WTC11 (cell line): ENCODE results near the gene MAMLD1. TPM values are rescaled to one million over a fixed set of nuclear protein-coding genes. Genes with fewer than 3 reads are reported as not detected.

Experiments
- ATAC-seq: fragments of 200-7000 bp; cut with Tn5 transposase; 2 replicates; pipeline ENCODE4 v1.10.0; 2021; ENCODE audit warnings: mild to moderate bottlenecking, moderate library complexity
- Bru-seq: library from RNA; stranded (reverse); fragments of 400-500 nt; gene quantifications from one replicate; lab custom pipeline; 2021; lab: Mats Ljungman, UMichigan
- CTCF ChIA-PET: fragments of 300-600 bp; sonication (Branson Sonifier 250); formaldehyde crosslinking; loops from one replicate; lab custom pipeline; 2021; ENCODE audit warnings: antibody characterized with exemption; lab: Charles Lee
- POLR2A ChIA-PET: fragments of 350-600 bp; sonication (Branson Sonifier 250); formaldehyde crosslinking; loops from one replicate; lab custom pipeline; 2021; ENCODE audit warnings: antibody characterized with exemption; lab: Charles Lee
- DNase-seq: peaks from one replicate; pipeline ENCODE4 v3.0.0; 2021; ENCODE audit warnings: low spot score
- H3K27ac Mint-ChIP-seq: 2 replicates; pipeline ENCODE4 v1.8.0; 2021; ENCODE audit warnings: mixed read lengths
- H3K27me3 Mint-ChIP-seq: 2 replicates; pipeline ENCODE4 v1.8.0; 2021; ENCODE audit warnings: low read depth, mild to moderate bottlenecking, moderate library complexity, mixed read lengths
- H3K36me3 Mint-ChIP-seq: 2 replicates; pipeline ENCODE4 v1.8.0; 2021; ENCODE audit warnings: mixed read lengths
- H3K4me1 Mint-ChIP-seq: 2 replicates; pipeline ENCODE4 v1.8.0; 2022; ENCODE audit warnings: mixed read lengths
- H3K4me3 Mint-ChIP-seq: 2 replicates; pipeline ENCODE4 v1.8.0; 2021; ENCODE audit warnings: mild to moderate bottlenecking, moderate library complexity, mixed read lengths
- H3K9me3 Mint-ChIP-seq: 2 replicates; pipeline ENCODE4 v1.8.0; 2021; ENCODE audit warnings: mixed read lengths
- AFF4 ChIP-seq: sonication (generic); formaldehyde crosslinking; IDR thresholded peaks from 2 replicates; pipeline ENCODE4 v1.8.1; 2023; ENCODE audit warnings: mild to moderate bottlenecking, missing genetic modification reagents, borderline replicate concordance
- ATF2 ChIP-seq: sonication (generic); formaldehyde crosslinking; IDR thresholded peaks from 2 replicates; pipeline ENCODE4 v1.8.1; 2022; ENCODE audit warnings: low read depth, missing genetic modification reagents, borderline replicate concordance
- CDX4 ChIP-seq: fragments of 250-450 bp; sonication (Bioruptor Pico); IDR thresholded peaks from 2 replicates; pipeline ENCODE4 v1.9.0; 2021; ENCODE audit warnings: moderate library complexity, mild to moderate bottlenecking, inconsistent platforms, borderline replicate concordance
- ETV6 ChIP-seq: sonication (generic); formaldehyde crosslinking; IDR thresholded peaks from 2 replicates; pipeline ENCODE4 v1.8.1; 2022; ENCODE audit warnings: mild to moderate bottlenecking, missing genetic modification reagents
- NFYB ChIP-seq: sonication (generic); formaldehyde crosslinking; conservative IDR thresholded peaks from 2 replicates; pipeline ENCODE4 v1.8.0; 2022; ENCODE audit warnings: low read depth, missing genetic modification reagents
- NR2C2 ChIP-seq: sonication (generic); formaldehyde crosslinking; IDR thresholded peaks from 2 replicates; pipeline ENCODE4 v1.8.0; 2022; ENCODE audit warnings: mild to moderate bottlenecking, missing genetic modification reagents
- RELA ChIP-seq: sonication (generic); formaldehyde crosslinking; IDR thresholded peaks from 2 replicates; pipeline ENCODE4 v1.8.1; 2022; ENCODE audit warnings: missing genetic modification reagents, mild to moderate bottlenecking, borderline replicate concordance
- TEAD1 ChIP-seq: sonication (generic); formaldehyde crosslinking; IDR thresholded peaks from 2 replicates; pipeline ENCODE4 v1.8.0; 2022; ENCODE audit warnings: mild to moderate bottlenecking, missing genetic modification reagents
- ZBTB43 ChIP-seq: sonication (generic); formaldehyde crosslinking; IDR thresholded peaks from 2 replicates; pipeline ENCODE4 v1.8.1; 2023; ENCODE audit warnings: mild to moderate bottlenecking, missing genetic modification reagents
- ZNF121 ChIP-seq: sonication (generic); formaldehyde crosslinking; IDR thresholded peaks from 2 replicates; pipeline ENCODE4 v1.8.0; 2023; ENCODE audit warnings: missing genetic modification reagents
- long read RNA-seq, 3 experiments: library from RNA in 1 of 3; library from capped mRNA in 1 of 3; library from polyadenylated mRNA in 1 of 3; unstranded in 2 of 3; stranded (forward) in 1 of 3; transcript quantifications; one replicate each; pipeline ENCODE4 v2.0.0, GENCODE V29; 2021
- total RNA-seq: library from RNA; stranded (reverse); gene quantifications from 3 replicates; pipeline ENCODE4 v1.2.3, GENCODE V29; 2021
- TF ChIP-seq, protein P1 (sequence below): sonication (generic); formaldehyde crosslinking; IDR thresholded peaks from 2 replicates; pipeline ENCODE4 v1.8.0; 2022; ENCODE audit warnings: mild to moderate bottlenecking, missing genetic modification reagents
- TF ChIP-seq, protein P2 (sequence below): fragments of 250-450 bp; sonication (Bioruptor Pico); IDR thresholded peaks from 2 replicates; pipeline ENCODE4 v1.9.0; 2021; ENCODE audit warnings: mild to moderate bottlenecking
- TF ChIP-seq, protein P3 (sequence below): sonication (generic); formaldehyde crosslinking; conservative IDR thresholded peaks from 2 replicates; pipeline ENCODE4 v1.8.1; 2022; ENCODE audit warnings: mild to moderate bottlenecking, missing genetic modification reagents
- TF ChIP-seq, protein P4 (sequence below): sonication (generic); formaldehyde crosslinking; IDR thresholded peaks from 2 replicates; pipeline ENCODE4 v1.8.0; 2023; ENCODE audit warnings: mild to moderate bottlenecking, missing genetic modification reagents

MAMLD1 gene
- total RNA-seq (0.32 to 0.35 TPM (median 0.34 TPM) in 3 replicates), Bru-seq, nascent RNA (percentile 12 among the genes with signal in this experiment)
- long read RNA-seq, experiment 1, partial matches to known transcripts, result 0 of 2 reads
- long read RNA-seq, experiment 1, other reads (novel, unspliced or antisense), result 2 of 2 reads
- long read RNA-seq, experiment 2, partial matches to known transcripts, result 0 of 1 reads
- long read RNA-seq, experiment 2, other reads (novel, unspliced or antisense), result 0 of 1 reads
- long read RNA-seq, experiment 3, result 0 reads

DNA sequence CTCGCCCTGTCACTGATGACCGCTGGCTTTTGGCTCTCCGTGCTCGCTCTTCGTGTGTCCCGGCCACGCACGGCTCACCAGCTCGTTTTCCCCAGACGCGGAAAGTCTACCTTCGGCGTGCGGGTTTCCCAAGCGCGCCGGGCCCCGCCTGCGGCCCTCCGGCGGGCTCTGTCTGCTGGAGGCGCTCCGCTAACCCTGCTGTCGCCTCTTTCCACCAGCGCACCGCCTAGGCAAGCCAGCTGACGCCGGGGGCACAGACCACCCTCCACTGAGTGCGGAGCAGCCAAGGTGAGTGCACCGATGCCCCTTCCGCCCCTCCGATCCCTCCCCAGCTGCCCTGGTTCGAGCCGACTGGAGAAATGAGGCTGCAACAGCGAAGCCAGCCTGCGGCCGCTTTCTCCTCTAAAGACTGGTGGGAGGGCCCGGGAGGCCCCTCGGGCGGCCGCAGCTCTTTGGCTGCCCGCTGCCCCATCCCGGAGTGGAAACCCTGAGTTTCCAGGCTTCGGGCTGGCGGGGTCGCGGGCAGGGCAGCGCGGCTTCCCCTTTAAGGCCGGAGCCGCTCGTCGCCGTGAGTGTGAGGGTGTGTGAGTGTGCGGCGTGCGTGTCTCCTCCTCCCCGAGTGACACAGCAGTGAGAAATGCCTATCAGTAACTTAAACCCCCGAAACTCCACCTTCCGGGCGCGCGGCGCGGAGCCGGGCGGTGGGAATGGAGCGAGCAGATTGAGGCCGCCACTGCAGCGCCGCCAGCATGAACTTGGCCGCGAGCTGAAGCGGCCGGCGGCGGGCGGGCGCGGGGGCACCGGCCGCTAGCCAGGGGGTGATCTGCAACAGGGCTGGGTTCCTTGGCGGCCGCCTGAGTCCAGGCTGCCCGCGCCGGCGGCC, at the start of gene MAMLD1:
Gene MAMLD1 (plus strand): TSS at position 719 of the 883 bp plus-strand sequence. CDS start 82,200 bp downstream, outside the sequence.
- H3K27ac Mint-ChIP-seq, result no peak within 1 kb of the TSS
- peak; percentile 18 for DNase-seq
- no peak for ATAC-seq
- no peak for TF ChIP-seq AFF4 (CRISPR knock-in tag)
- TF ChIP-seq RELA, result no peak
- TF ChIP-seq, protein P1, sequence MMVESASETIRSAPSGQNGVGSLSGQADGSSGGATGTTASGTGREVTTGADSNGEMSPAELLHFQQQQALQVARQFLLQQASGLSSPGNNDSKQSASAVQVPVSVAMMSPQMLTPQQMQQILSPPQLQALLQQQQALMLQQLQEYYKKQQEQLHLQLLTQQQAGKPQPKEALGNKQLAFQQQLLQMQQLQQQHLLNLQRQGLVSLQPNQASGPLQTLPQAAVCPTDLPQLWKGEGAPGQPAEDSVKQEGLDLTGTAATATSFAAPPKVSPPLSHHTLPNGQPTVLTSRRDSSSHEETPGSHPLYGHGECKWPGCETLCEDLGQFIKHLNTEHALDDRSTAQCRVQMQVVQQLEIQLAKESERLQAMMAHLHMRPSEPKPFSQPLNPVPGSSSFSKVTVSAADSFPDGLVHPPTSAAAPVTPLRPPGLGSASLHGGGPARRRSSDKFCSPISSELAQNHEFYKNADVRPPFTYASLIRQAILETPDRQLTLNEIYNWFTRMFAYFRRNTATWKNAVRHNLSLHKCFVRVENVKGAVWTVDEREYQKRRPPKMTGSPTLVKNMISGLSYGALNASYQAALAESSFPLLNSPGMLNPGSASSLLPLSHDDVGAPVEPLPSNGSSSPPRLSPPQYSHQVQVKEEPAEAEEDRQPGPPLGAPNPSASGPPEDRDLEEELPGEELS (CRISPR knock-in tag), result no peak
- TF ChIP-seq ZBTB43 (CRISPR knock-in tag), result no peak
- no peak for TF ChIP-seq ATF2 (CRISPR knock-in tag)
- TF ChIP-seq TEAD1 (CRISPR knock-in tag), result no peak
- TF ChIP-seq, protein P2, sequence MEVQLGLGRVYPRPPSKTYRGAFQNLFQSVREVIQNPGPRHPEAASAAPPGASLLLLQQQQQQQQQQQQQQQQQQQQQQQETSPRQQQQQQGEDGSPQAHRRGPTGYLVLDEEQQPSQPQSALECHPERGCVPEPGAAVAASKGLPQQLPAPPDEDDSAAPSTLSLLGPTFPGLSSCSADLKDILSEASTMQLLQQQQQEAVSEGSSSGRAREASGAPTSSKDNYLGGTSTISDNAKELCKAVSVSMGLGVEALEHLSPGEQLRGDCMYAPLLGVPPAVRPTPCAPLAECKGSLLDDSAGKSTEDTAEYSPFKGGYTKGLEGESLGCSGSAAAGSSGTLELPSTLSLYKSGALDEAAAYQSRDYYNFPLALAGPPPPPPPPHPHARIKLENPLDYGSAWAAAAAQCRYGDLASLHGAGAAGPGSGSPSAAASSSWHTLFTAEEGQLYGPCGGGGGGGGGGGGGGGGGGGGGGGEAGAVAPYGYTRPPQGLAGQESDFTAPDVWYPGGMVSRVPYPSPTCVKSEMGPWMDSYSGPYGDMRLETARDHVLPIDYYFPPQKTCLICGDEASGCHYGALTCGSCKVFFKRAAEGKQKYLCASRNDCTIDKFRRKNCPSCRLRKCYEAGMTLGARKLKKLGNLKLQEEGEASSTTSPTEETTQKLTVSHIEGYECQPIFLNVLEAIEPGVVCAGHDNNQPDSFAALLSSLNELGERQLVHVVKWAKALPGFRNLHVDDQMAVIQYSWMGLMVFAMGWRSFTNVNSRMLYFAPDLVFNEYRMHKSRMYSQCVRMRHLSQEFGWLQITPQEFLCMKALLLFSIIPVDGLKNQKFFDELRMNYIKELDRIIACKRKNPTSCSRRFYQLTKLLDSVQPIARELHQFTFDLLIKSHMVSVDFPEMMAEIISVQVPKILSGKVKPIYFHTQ (CRISPR knock-in tag), result no peak
- TF ChIP-seq NR2C2 (CRISPR knock-in tag), result no peak
- TF ChIP-seq NFYB (CRISPR knock-in tag), result no peak
- TF ChIP-seq, protein P3, sequence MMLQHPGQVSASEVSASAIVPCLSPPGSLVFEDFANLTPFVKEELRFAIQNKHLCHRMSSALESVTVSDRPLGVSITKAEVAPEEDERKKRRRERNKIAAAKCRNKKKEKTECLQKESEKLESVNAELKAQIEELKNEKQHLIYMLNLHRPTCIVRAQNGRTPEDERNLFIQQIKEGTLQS (CRISPR knock-in tag), result no peak
- TF ChIP-seq, protein P4, sequence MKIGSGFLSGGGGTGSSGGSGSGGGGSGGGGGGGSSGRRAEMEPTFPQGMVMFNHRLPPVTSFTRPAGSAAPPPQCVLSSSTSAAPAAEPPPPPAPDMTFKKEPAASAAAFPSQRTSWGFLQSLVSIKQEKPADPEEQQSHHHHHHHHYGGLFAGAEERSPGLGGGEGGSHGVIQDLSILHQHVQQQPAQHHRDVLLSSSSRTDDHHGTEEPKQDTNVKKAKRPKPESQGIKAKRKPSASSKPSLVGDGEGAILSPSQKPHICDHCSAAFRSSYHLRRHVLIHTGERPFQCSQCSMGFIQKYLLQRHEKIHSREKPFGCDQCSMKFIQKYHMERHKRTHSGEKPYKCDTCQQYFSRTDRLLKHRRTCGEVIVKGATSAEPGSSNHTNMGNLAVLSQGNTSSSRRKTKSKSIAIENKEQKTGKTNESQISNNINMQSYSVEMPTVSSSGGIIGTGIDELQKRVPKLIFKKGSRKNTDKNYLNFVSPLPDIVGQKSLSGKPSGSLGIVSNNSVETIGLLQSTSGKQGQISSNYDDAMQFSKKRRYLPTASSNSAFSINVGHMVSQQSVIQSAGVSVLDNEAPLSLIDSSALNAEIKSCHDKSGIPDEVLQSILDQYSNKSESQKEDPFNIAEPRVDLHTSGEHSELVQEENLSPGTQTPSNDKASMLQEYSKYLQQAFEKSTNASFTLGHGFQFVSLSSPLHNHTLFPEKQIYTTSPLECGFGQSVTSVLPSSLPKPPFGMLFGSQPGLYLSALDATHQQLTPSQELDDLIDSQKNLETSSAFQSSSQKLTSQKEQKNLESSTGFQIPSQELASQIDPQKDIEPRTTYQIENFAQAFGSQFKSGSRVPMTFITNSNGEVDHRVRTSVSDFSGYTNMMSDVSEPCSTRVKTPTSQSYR (CRISPR knock-in tag), result no peak
- no peak for TF ChIP-seq CDX4
- TF ChIP-seq ZNF121 (CRISPR knock-in tag), result no peak
- no peak for TF ChIP-seq ETV6 (CRISPR knock-in tag)
- H3K4me1 Mint-ChIP-seq, result peaks cover 15% of the 10 kb centered on the region
- POLR2A ChIA-PET, result no interaction called here
- CTCF ChIA-PET, result interaction anchor here (0.9 to 3.7 kb wide), 5 partner anchors 15 to 423 kb away, joined by 3 to 26 read pairs (median 7); no protein-coding TSS in a partner anchor
- no peaks in the 10 kb centered on the region for H3K36me3 Mint-ChIP-seq
- H3K9me3 Mint-ChIP-seq, result no peaks in the 10 kb centered on the region
- H3K27me3 Mint-ChIP-seq, result peaks cover 79% of the 10 kb centered on the region
- H3K4me3 Mint-ChIP-seq, result peak within 1 kb of the TSS; percentile 66
